HEK293 (cell line): ENCODE results near the gene CCDC152.
A peak's percentile ranks its signal among the peaks of the same experiment; 100 is the strongest.

Experiments used
- CTCF ChIA-PET: fragments of 350-600 bp; formaldehyde crosslinking; extraction: SDS; loops from one replicate; lab custom pipeline; 2021; ENCODE audit warnings: antibody characterized with exemption; lab: Yijun Ruan, JAX
- POLR2A ChIA-PET: fragments of 300-600 bp; formaldehyde crosslinking; extraction: SDS; loops from one replicate; lab custom pipeline; 2020; ENCODE audit warnings: antibody characterized with exemption, inconsistent platforms; lab: Yijun Ruan, JAX
- H3K27ac ChIP-seq: fragments of 200-500 bp; sonication (Bioruptor generic); 2 replicates; pipeline ENCODE4 v1.5.1; 2014; ENCODE audit warnings: low read depth, low read length, control low read depth, inconsistent platforms; ENCODE audit errors: extremely low read depth
- H3K36me3 ChIP-seq, 2 experiments: fragments of 200-500 bp in 1 of 2; sonication (Bioruptor generic) in 1 of 2; 1 replicate in 1 of 2; 2 replicates in 1 of 2; pipeline ENCODE4 v1.5.1; 2014 to 2017; ENCODE audit warnings: inconsistent platforms in 2 of 2, low read length in 2 of 2; ENCODE audit not compliant: control insufficient read depth in 2 of 2, insufficient read depth in 1 of 2
- H3K4me1 ChIP-seq: fragments of 200-500 bp; sonication (Bioruptor generic); 2 replicates; pipeline ENCODE4 v1.5.1; 2014; ENCODE audit warnings: mild to moderate bottlenecking, low read length, inconsistent platforms; ENCODE audit not compliant: control insufficient read depth, insufficient read depth
- H3K4me3 ChIP-seq: 2 replicates; pipeline ENCODE4 v1.5.1; 2011; ENCODE audit warnings: low read depth, mild to moderate bottlenecking, control low read depth, low read length, moderate library complexity
- H3K9me3 ChIP-seq: fragments of 200-500 bp; sonication (Bioruptor generic); 2 replicates; pipeline ENCODE4 v1.5.1; 2014; ENCODE audit warnings: low read depth, low read length, inconsistent platforms; ENCODE audit not compliant: control insufficient read depth, insufficient read depth
- BCL11A ChIP-seq: fragments of 450-650 bp; formaldehyde crosslinking; IDR thresholded peaks from 2 replicates; pipeline ENCODE4 v1.5.1; 2016; ENCODE audit warnings: low read depth, missing biosample characterization, missing genetic modification characterization
- GLI2 ChIP-seq: fragments of 450-650 bp; formaldehyde crosslinking; IDR thresholded peaks from 2 replicates; pipeline ENCODE4; 2017; ENCODE audit warnings: missing biosample characterization, missing genetic modification characterization, low read depth, borderline replicate concordance
- GLI4 ChIP-seq: fragments of 450-650 bp; formaldehyde crosslinking; IDR thresholded peaks from 2 replicates; pipeline ENCODE4 v1.5.1; 2016; ENCODE audit warnings: missing biosample characterization, missing genetic modification characterization
- KLF9 ChIP-seq: fragments of 450-650 bp; formaldehyde crosslinking; IDR thresholded peaks from 2 replicates; pipeline ENCODE4 v1.5.1; 2016; ENCODE audit warnings: missing biosample characterization, missing genetic modification characterization, low read depth
- ZBTB8A ChIP-seq: fragments of 450-650 bp; formaldehyde crosslinking; IDR thresholded peaks from 2 replicates; pipeline ENCODE4 v1.5.1; 2016; ENCODE audit warnings: missing biosample characterization, missing genetic modification characterization
- ZFP3 ChIP-seq: fragments of 450-650 bp; formaldehyde crosslinking; IDR thresholded peaks from 2 replicates; pipeline ENCODE4 v1.5.1; 2016; ENCODE audit warnings: low read depth, missing biosample characterization, missing genetic modification characterization
- ZIC2 ChIP-seq: fragments of 450-650 bp; formaldehyde crosslinking; IDR thresholded peaks from 2 replicates; pipeline ENCODE4 v1.5.1; 2016; ENCODE audit warnings: missing biosample characterization, missing genetic modification characterization
- ZNF121 ChIP-seq: fragments of 450-650 bp; formaldehyde crosslinking; IDR thresholded peaks from 2 replicates; pipeline ENCODE4 v1.5.1; 2016; ENCODE audit warnings: missing biosample characterization, missing genetic modification characterization
- ZNF155 ChIP-seq: fragments of 450-650 bp; formaldehyde crosslinking; IDR thresholded peaks from 2 replicates; pipeline ENCODE4 v1.5.1; 2016; ENCODE audit warnings: missing biosample characterization, missing genetic modification characterization
- ZNF157 ChIP-seq: fragments of 450-650 bp; formaldehyde crosslinking; IDR thresholded peaks from 2 replicates; pipeline ENCODE4 v1.5.1; 2016; ENCODE audit warnings: missing biosample characterization, missing genetic modification characterization
- ZNF175 ChIP-seq: fragments of 450-650 bp; formaldehyde crosslinking; IDR thresholded peaks from 2 replicates; pipeline ENCODE4 v1.5.1; 2016; ENCODE audit warnings: missing biosample characterization, missing genetic modification characterization
- ZNF211 ChIP-seq: fragments of 450-650 bp; formaldehyde crosslinking; IDR thresholded peaks from 2 replicates; pipeline ENCODE4 v1.5.1; 2016; ENCODE audit warnings: low read depth, missing biosample characterization, missing genetic modification characterization
- ZNF324 ChIP-seq: fragments of 450-650 bp; formaldehyde crosslinking; IDR thresholded peaks from 2 replicates; pipeline ENCODE4 v1.5.1; 2016; ENCODE audit warnings: missing biosample characterization, missing genetic modification characterization
- ZNF391 ChIP-seq: fragments of 450-650 bp; formaldehyde crosslinking; IDR thresholded peaks from 2 replicates; pipeline ENCODE4 v1.5.1; 2016; ENCODE audit warnings: low read depth, missing biosample characterization, missing genetic modification characterization, borderline replicate concordance
- ZNF433 ChIP-seq: fragments of 450-650 bp; formaldehyde crosslinking; IDR thresholded peaks from 2 replicates; pipeline ENCODE4 v1.5.1; 2016; ENCODE audit warnings: missing biosample characterization, missing genetic modification characterization, low read depth
- ZNF571 ChIP-seq: fragments of 450-650 bp; formaldehyde crosslinking; IDR thresholded peaks from 2 replicates; pipeline ENCODE4 v1.5.0; 2017; ENCODE audit warnings: missing biosample characterization, missing genetic modification characterization
- ZNF580 ChIP-seq: fragments of 450-650 bp; formaldehyde crosslinking; IDR thresholded peaks from 2 replicates; pipeline ENCODE4 v1.5.1; 2016; ENCODE audit warnings: missing biosample characterization, missing genetic modification characterization
- ZNF623 ChIP-seq: fragments of 450-650 bp; formaldehyde crosslinking; IDR thresholded peaks from 2 replicates; pipeline ENCODE4 v1.5.1; 2016; ENCODE audit warnings: missing biosample characterization, missing genetic modification characterization
- ZNF629 ChIP-seq: fragments of 450-650 bp; formaldehyde crosslinking; IDR thresholded peaks from 2 replicates; pipeline ENCODE4 v1.5.1; 2017; ENCODE audit warnings: missing biosample characterization, missing genetic modification characterization
- ZNF654 ChIP-seq: fragments of 450-650 bp; formaldehyde crosslinking; IDR thresholded peaks from 2 replicates; pipeline ENCODE4 v1.5.1; 2016; ENCODE audit warnings: low read depth, missing biosample characterization, missing genetic modification characterization
- ZNF707 ChIP-seq: fragments of 450-650 bp; formaldehyde crosslinking; IDR thresholded peaks from 2 replicates; pipeline ENCODE4 v1.5.1; 2016; ENCODE audit warnings: missing biosample characterization, missing genetic modification characterization
- ZNF830 ChIP-seq: fragments of 450-650 bp; IDR thresholded peaks from 2 replicates; pipeline ENCODE4 v1.5.0; 2018; ENCODE audit warnings: missing biosample characterization, missing genetic modification characterization, low read depth, mild to moderate bottlenecking, moderate library complexity
- ZSCAN16 ChIP-seq: fragments of 450-650 bp; formaldehyde crosslinking; IDR thresholded peaks from 2 replicates; pipeline ENCODE4 v1.5.1; 2016; ENCODE audit warnings: missing biosample characterization, missing genetic modification characterization
- TF ChIP-seq, protein P1 (sequence below): fragments of 450-650 bp; formaldehyde crosslinking; IDR thresholded peaks from 2 replicates; pipeline ENCODE4 v1.5.1; 2016; ENCODE audit warnings: missing biosample characterization, missing genetic modification characterization
- TF ChIP-seq, protein P2 (sequence below): fragments of 450-650 bp; formaldehyde crosslinking; IDR thresholded peaks from 2 replicates; pipeline ENCODE4 v1.5.1; 2016; ENCODE audit warnings: missing biosample characterization, missing genetic modification characterization, low read depth
- TF ChIP-seq, protein P3 (sequence below): fragments of 450-650 bp; formaldehyde crosslinking; IDR thresholded peaks from 2 replicates; pipeline ENCODE4 v1.5.0; 2017; ENCODE audit warnings: missing biosample characterization, missing genetic modification characterization, borderline replicate concordance

Gene CCDC152

DNA sequence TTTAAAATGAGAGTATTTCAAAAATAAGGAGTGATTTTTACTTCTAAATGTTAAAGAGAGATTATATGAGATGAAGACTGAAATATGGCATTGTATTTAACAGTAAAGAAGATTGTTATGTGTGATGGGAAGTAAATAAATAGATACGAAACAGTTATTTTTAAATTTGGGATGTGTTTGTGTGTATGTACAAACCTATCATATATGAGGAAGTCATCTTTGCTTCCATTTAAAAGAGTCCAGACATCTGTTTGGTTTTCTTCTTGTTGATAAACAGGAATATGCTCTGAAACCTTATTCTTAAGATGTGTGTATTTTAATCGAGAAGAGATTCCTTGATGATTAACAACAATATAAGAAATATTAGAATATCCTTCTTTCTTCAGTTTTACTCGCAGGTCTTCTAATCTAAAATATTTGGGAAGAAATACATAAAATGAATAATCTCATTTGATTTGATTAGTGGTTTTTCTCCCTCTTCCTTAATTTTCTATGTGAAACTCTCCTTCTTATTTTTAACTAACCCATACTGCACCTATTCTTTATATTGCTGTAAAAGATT lies 50.2 kb downstream of the CCDC152 start (continued):
- TF ChIP-seq, protein P1, sequence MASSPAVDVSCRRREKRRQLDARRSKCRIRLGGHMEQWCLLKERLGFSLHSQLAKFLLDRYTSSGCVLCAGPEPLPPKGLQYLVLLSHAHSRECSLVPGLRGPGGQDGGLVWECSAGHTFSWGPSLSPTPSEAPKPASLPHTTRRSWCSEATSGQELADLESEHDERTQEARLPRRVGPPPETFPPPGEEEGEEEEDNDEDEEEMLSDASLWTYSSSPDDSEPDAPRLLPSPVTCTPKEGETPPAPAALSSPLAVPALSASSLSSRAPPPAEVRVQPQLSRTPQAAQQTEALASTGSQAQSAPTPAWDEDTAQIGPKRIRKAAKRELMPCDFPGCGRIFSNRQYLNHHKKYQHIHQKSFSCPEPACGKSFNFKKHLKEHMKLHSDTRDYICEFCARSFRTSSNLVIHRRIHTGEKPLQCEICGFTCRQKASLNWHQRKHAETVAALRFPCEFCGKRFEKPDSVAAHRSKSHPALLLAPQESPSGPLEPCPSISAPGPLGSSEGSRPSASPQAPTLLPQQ (tag by site-specific recombination): no peak
- TF ChIP-seq ZSCAN16 (tag by site-specific recombination) (no peak), ZFP3 (no peak)
- TF ChIP-seq, all 188 proteins: peak for 0

DNA sequence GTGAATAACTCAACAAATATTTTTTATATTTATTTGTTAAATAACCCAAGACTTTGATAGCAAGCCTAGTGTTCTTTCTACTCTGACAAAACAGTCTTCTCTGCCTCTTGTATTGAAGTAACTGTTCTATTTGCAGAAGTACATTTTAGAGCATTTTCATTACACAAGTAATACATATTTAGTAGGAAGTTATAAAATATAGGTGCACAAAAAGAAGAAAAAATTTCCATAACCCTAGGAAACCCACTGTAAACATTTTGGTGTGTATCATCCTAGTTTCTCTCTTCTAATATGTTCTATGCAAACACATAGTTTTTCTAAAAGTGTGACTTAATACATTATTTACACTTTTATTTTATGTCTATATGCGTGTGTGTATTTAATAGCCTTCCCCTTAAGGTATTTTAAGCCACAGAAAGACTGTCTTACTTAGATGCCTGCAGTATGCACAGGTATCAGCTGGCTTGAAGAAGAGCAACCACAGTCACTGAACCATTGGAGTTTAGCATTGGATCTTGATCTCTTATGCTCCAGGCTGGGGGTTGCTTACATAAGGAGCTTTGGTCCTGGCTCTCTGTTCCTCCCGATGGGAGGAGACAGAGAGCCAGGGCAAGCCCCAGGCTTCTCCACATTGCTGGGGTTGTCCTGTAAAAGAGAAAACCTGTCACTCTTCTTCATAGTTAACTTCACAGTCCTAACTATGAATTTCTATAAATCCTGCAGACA lies 51.3 kb downstream of the CCDC152 start:
- H3K4me1 ChIP-seq: peaks cover 10% of the 10 kb centered on the region
- TF ChIP-seq ZNF571 (tag by site-specific recombination) (no peak), ZNF157 (tag by site-specific recombination) (peak; percentile 69), ZNF175 (tag by site-specific recombination) (no peak), ZNF211 (tag by site-specific recombination) (no peak)
- peaks cover 41 to 43% of the 10 kb centered on the region in 2 experiments for H3K36me3 ChIP-seq
- no peaks in the 10 kb centered on the region for H3K9me3 ChIP-seq
- no peak overlapping the region for H3K4me3 ChIP-seq
- CTCF ChIA-PET: no interaction called here
- H3K27ac ChIP-seq: no peak overlapping the region
- POLR2A ChIA-PET: no interaction called here

DNA sequence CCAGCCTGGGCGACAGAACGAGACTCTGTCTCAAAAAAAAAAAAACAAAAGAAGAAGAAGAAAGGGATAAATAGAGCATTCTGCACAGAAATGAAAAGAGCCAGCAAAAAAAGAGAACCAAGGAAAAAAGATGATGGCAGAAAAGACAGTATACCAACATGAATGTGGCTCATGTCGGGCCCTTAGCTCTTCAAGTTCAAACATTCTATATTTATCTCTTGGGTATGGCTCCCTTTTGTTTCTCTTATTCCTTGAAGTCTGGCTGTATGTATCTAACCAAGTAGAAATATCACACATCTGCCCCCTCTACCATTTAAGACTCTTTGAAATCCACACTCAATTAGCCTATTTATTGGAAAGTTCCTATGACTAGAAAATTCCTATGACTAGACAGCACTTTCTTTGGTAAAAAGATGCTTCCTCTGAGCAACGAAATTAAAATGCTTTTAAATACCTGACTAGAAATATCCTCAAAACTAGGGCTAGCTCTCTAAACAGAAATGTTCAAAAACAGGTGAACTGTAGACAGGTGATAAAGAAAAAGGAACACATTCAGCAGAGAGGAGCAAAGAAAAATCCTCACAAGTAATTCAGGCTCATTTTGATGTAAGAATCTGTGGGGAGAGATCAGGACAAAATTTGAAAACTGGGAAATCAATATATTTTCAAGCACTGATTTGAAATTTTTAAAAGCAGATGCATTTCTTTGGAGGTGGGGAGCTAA lies 52.4 kb downstream of the CCDC152 start:
- ChIA-PET POLR2A (interaction anchor here (0.6 to 0.7 kb wide), 2 partner anchors 61 to 1642 kb away, joined by 3 read pairs; no protein-coding TSS in a partner anchor), CTCF (interaction anchor here (0.7 kb wide), 1 partner anchor 11 kb away, joined by 3 read pairs; no protein-coding TSS in a partner anchor)
- Histone ChIP-seq H3K4me3 (no peak overlapping the region), H3K36me3 (peaks cover 33 to 36% of the 10 kb centered on the region in 2 experiments), H3K9me3 (no peaks in the 10 kb centered on the region), H3K4me1 (peaks cover 10% of the 10 kb centered on the region), H3K27ac (no peak overlapping the region)
- TF ChIP-seq ZNF580 (no peak), ZIC2 (tag by site-specific recombination) (no peak), KLF9 (tag by site-specific recombination) (no peak), ZNF175 (tag by site-specific recombination) (no peak), GLI2 (tag by site-specific recombination) (no peak), ZNF629 (tag by site-specific recombination) (no peak), BCL11A (tag by site-specific recombination) (no peak), ZNF324 (tag by site-specific recombination) (no peak), ZNF623 (tag by site-specific recombination) (no peak), ZNF121 (tag by site-specific recombination) (no peak), ZNF830 (tag by site-specific recombination) (no peak), ZBTB8A (no peak), ZNF391 (tag by site-specific recombination) (no peak), GLI4 (no peak), ZNF433 (tag by site-specific recombination) (no peak), ZNF155 (tag by site-specific recombination) (no peak), ZNF654 (tag by site-specific recombination) (no peak), ZNF707 (tag by site-specific recombination) (no peak)
- TF ChIP-seq, protein P2, sequence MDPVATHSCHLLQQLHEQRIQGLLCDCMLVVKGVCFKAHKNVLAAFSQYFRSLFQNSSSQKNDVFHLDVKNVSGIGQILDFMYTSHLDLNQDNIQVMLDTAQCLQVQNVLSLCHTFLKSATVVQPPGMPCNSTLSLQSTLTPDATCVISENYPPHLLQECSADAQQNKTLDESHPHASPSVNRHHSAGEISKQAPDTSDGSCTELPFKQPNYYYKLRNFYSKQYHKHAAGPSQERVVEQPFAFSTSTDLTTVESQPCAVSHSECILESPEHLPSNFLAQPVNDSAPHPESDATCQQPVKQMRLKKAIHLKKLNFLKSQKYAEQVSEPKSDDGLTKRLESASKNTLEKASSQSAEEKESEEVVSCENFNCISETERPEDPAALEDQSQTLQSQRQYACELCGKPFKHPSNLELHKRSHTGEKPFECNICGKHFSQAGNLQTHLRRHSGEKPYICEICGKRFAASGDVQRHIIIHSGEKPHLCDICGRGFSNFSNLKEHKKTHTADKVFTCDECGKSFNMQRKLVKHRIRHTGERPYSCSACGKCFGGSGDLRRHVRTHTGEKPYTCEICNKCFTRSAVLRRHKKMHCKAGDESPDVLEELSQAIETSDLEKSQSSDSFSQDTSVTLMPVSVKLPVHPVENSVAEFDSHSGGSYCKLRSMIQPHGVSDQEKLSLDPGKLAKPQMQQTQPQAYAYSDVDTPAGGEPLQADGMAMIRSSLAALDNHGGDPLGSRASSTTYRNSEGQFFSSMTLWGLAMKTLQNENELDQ (tag by site-specific recombination): no peak
- TF ChIP-seq, protein P3, sequence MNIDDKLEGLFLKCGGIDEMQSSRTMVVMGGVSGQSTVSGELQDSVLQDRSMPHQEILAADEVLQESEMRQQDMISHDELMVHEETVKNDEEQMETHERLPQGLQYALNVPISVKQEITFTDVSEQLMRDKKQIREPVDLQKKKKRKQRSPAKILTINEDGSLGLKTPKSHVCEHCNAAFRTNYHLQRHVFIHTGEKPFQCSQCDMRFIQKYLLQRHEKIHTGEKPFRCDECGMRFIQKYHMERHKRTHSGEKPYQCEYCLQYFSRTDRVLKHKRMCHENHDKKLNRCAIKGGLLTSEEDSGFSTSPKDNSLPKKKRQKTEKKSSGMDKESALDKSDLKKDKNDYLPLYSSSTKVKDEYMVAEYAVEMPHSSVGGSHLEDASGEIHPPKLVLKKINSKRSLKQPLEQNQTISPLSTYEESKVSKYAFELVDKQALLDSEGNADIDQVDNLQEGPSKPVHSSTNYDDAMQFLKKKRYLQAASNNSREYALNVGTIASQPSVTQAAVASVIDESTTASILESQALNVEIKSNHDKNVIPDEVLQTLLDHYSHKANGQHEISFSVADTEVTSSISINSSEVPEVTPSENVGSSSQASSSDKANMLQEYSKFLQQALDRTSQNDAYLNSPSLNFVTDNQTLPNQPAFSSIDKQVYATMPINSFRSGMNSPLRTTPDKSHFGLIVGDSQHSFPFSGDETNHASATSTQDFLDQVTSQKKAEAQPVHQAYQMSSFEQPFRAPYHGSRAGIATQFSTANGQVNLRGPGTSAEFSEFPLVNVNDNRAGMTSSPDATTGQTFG: no peak
